ENCODE results near the gene GPD2. TPM values are rescaled to one million over a fixed set of nuclear protein-coding genes. Genes with fewer than 3 reads are reported as not detected.

Gene GPD2
- total and polyA plus RNA-seq, 2 experiments from 2014 or later = 11.3 to 27.4 TPM

- Histone ChIP-seq H3K9me3 (ENCODE audit: low read depth) (no peaks in the 10 kb centered on the region), H3K27ac (no peak overlapping the region), H3K4me1 (ENCODE audit: low read depth) (peaks cover 8% of the 10 kb centered on the region), H3K4me3 (peak overlapping the region; percentile 44), H3K36me3 (no peaks in the 10 kb centered on the region), H3K27me3 (no peaks in the 10 kb centered on the region)
- TF ChIP-seq CTCF (IDR thresholded peaks at IDR 0.05; ENCODE audit: low read depth, low read length) = no peak
- DNase-seq (ENCODE audit: low read depth in 1 of 2, low spot score in 1 of 2) = peak in 1 of 2 donors; percentile 50
Measured at GRCh38 chr2:156437272-156437930, 1.2 kb downstream of the GPD2 start.

DNA sequence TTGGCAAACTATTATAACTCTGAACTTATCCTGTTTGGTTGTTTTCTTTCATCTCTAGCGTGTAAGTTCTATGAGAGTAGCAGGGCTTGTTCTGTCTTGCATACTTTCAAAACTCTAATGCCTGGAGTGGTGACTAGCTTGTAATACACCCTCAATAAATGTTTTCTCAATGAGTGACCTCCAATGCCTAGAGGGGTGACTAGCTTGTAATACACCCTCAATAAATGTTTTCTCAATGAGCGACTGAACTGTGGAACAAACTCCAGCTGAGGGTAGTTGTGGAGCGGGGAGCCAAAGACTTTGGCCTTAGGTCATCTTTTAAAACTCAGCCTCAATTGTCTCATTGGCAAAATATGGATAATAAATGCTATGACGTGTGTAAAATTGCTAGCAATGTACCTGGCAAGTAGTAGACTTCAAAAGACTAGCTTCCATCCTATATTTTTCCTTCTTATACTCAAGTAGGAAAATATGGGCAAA is 1.8 kb downstream of the GPD2 start:
- H3K4me3 ChIP-seq = no peak overlapping the region
- H3K27ac ChIP-seq = no peak overlapping the region

GRCh38 chr2:156443089-156443488 is 6.9 kb downstream of the GPD2 start:
- H3K4me1 ChIP-seq (ENCODE audit: low read depth) = peaks cover 2% of the 10 kb centered on the region
- no peaks in the 10 kb centered on the region for H3K27me3 ChIP-seq
- no peaks in the 10 kb centered on the region for H3K9me3 ChIP-seq (ENCODE audit: low read depth)
- no peak for DNase-seq (ENCODE audit: low read depth in 1 of 2, low spot score in 1 of 2)
- H3K4me3 ChIP-seq = no peak overlapping the region
- H3K36me3 ChIP-seq = no peaks in the 10 kb centered on the region
- TF ChIP-seq CTCF (IDR thresholded peaks at IDR 0.05; ENCODE audit: low read depth, low read length) = no peak
- no peak overlapping the region for H3K27ac ChIP-seq

More for the DNA sequence above, 1.8 kb downstream of the GPD2 start:
- Histone ChIP-seq H3K9me3 (ENCODE audit: low read depth) (no peaks in the 10 kb centered on the region), H3K4me1 (ENCODE audit: low read depth) (peaks cover 8% of the 10 kb centered on the region), H3K27me3 (no peaks in the 10 kb centered on the region), H3K36me3 (no peaks in the 10 kb centered on the region)
- TF ChIP-seq CTCF (IDR thresholded peaks at IDR 0.05; ENCODE audit: low read depth, low read length) = no peak
- DNase-seq (ENCODE audit: low read depth in 1 of 2, low spot score in 1 of 2) = no peak

- no peaks in the 10 kb centered on the region for H3K36me3 ChIP-seq
- peaks cover 2% of the 10 kb centered on the region for H3K4me1 ChIP-seq (ENCODE audit: low read depth)
- H3K27ac ChIP-seq = no peak overlapping the region
- TF ChIP-seq CTCF (IDR thresholded peaks at IDR 0.05; ENCODE audit: low read depth, low read length) = no peak
- H3K27me3 ChIP-seq = no peaks in the 10 kb centered on the region
- no peak overlapping the region for H3K4me3 ChIP-seq
- H3K9me3 ChIP-seq (ENCODE audit: low read depth) = no peaks in the 10 kb centered on the region
- DNase-seq (ENCODE audit: low read depth in 1 of 2, low spot score in 1 of 2) = peak in 1 of 2 donors; percentile 86
Measured at GRCh38 chr2:156445296-156446220, 9.4 kb downstream of the GPD2 start.

DNA sequence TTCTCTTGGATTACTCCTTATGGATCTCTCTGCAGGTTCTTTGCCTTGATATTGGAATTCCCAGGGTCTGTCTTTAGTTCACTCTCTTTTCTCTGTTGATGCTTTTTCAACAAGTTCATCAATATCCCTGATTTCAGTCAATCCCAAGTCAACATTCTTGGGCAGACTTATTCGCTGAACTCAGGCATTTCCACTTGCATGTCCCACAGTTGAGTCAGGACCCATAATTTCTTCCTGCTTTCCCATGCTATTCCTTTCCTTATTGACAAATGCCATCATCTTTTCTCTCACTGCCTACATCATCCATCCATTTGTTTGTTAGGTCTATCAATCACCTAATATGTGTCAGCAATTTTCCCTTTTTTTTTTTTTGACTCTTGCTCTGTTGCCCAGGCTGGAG is 11.6 kb downstream of the GPD2 start:
- Histone ChIP-seq H3K4me3 (no peak overlapping the region), H3K9me3 (ENCODE audit: low read depth) (no peaks in the 10 kb centered on the region), H3K4me1 (ENCODE audit: low read depth) (no peaks in the 10 kb centered on the region), H3K27ac (no peak overlapping the region), H3K27me3 (no peaks in the 10 kb centered on the region), H3K36me3 (no peaks in the 10 kb centered on the region)
- no peak for TF ChIP-seq CTCF (IDR thresholded peaks at IDR 0.05; ENCODE audit: low read depth, low read length)
- no peak for DNase-seq (ENCODE audit: low read depth in 1 of 2, low spot score in 1 of 2)
